H1 (cell line): ENCODE data around the gene PAK6.

Source experiments
- CEBPB ChIP-seq: IDR thresholded peaks from 2 replicates; pipeline ENCODE4 v1.6.1; 2012; ENCODE audit warnings: low read depth, low read length
- CREB1 ChIP-seq: IDR thresholded peaks from 2 replicates; pipeline ENCODE4 v1.6.1; 2012; ENCODE audit warnings: inconsistent platforms
- EZH2 ChIP-seq: fragments of 200-600 bp; sonication (generic); IDR thresholded peaks from 2 replicates; pipeline ENCODE4 v1.7.1; 2012; ENCODE audit warnings: low read depth, mild to moderate bottlenecking, moderate library complexity, low read length, inconsistent platforms; ENCODE audit not compliant: severe bottlenecking
- HDAC6 ChIP-seq: IDR thresholded peaks from one replicate; pipeline ENCODE4 v1.7.1; 2012; ENCODE audit warnings: low read depth, mild to moderate bottlenecking, inconsistent platforms, low read length, moderate library complexity
- KDM1A ChIP-seq: fragments of 200-600, 300-600 bp; sonication (generic); IDR thresholded peaks from 2 replicates; pipeline ENCODE4 v1.7.1; 2016; ENCODE audit warnings: mild to moderate bottlenecking, low read length, borderline replicate concordance
- POLR2A ChIP-seq, 2 experiments: IDR thresholded peaks; 1 replicate in 1 of 2; 2 replicates in 1 of 2; pipeline ENCODE4 v1.6.1; 2011; ENCODE audit warnings: low read depth in 2 of 2, low read length in 2 of 2, mild to moderate bottlenecking in 2 of 2; ENCODE audit errors: control extremely low read depth in 1 of 2
- POLR2AphosphoS5 ChIP-seq: IDR thresholded peaks from 2 replicates; pipeline ENCODE4 v1.6.1; 2011; ENCODE audit warnings: low read depth, low read length
- SIN3A ChIP-seq, 2 experiments: IDR thresholded peaks in 1 of 2; conservative IDR thresholded peaks in 1 of 2; 2 replicates each; pipeline ENCODE4 v1.6.1; 2011 to 2012; ENCODE audit warnings: low read length in 2 of 2, improper control_type of control experiment in 1 of 2, low read depth in 1 of 2, mild to moderate bottlenecking in 1 of 2
- TCF12 ChIP-seq: IDR thresholded peaks from 2 replicates; pipeline ENCODE4 v1.6.1; 2011; ENCODE audit warnings: low read depth, mild to moderate bottlenecking, low read length
- ZNF274 ChIP-seq: IDR thresholded peaks from 2 replicates; pipeline ENCODE4 v1.7.0; 2012; ENCODE audit warnings: low read length, borderline replicate concordance; ENCODE audit errors: extremely low read depth
- TF ChIP-seq, protein P1 (sequence below), 3 experiments: IDR thresholded peaks; 1 replicate in 2 of 3; 2 replicates in 1 of 3; pipeline versions ENCODE4 v1.5.1 to v1.6.1; 2011; ENCODE audit warnings: low read length in 3 of 3, mild to moderate bottlenecking in 3 of 3, inconsistent platforms in 2 of 3, low read depth in 1 of 3, moderate library complexity in 1 of 3; ENCODE audit not compliant: insufficient read depth in 1 of 3; ENCODE audit errors: control extremely low read depth in 1 of 3
- TF ChIP-seq, protein P2 (sequence below): IDR thresholded peaks from 2 replicates; pipeline ENCODE4 v1.6.1; 2012; ENCODE audit warnings: low read length, inconsistent platforms
- TF ChIP-seq, protein P3 (sequence below): IDR thresholded peaks from 2 replicates; pipeline ENCODE4 v1.6.1; 2011; ENCODE audit warnings: low read depth, mild to moderate bottlenecking, low read length; ENCODE audit not compliant: insufficient read depth
- TF ChIP-seq, protein P4 (sequence below): IDR thresholded peaks from 2 replicates; pipeline ENCODE4 v1.6.1; 2012; ENCODE audit warnings: inconsistent platforms

DNA sequence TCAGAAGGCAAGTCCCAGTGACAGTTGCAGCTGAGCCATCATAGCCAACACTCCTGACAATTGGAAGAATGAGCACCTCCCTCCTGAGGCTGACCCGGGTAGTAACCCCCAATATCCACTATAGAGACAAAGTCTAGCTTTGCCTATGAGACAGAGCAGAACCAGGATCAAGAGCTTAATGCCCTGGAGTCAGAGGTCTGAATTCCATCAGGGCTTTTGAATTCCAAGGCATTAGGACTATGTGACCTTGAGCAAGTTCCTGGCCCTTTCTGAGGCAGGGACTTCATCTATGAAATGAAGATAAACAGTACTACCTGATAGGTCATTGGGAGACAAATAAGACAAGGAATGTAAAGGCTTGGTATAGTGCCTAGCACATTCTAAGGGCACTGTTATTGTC lies 81.5 kb downstream of the PAK6 start:
- TF ChIP-seq, protein P1, sequence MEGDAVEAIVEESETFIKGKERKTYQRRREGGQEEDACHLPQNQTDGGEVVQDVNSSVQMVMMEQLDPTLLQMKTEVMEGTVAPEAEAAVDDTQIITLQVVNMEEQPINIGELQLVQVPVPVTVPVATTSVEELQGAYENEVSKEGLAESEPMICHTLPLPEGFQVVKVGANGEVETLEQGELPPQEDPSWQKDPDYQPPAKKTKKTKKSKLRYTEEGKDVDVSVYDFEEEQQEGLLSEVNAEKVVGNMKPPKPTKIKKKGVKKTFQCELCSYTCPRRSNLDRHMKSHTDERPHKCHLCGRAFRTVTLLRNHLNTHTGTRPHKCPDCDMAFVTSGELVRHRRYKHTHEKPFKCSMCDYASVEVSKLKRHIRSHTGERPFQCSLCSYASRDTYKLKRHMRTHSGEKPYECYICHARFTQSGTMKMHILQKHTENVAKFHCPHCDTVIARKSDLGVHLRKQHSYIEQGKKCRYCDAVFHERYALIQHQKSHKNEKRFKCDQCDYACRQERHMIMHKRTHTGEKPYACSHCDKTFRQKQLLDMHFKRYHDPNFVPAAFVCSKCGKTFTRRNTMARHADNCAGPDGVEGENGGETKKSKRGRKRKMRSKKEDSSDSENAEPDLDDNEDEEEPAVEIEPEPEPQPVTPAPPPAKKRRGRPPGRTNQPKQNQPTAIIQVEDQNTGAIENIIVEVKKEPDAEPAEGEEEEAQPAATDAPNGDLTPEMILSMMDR (IDR thresholded peaks at IDR 0.05; ENCODE audit: control extremely low read depth in 1 of 3, insufficient read depth in 1 of 3, low read depth in 1 of 3, low read length in 3 of 3) = no peak
- TF ChIP-seq, protein P2, sequence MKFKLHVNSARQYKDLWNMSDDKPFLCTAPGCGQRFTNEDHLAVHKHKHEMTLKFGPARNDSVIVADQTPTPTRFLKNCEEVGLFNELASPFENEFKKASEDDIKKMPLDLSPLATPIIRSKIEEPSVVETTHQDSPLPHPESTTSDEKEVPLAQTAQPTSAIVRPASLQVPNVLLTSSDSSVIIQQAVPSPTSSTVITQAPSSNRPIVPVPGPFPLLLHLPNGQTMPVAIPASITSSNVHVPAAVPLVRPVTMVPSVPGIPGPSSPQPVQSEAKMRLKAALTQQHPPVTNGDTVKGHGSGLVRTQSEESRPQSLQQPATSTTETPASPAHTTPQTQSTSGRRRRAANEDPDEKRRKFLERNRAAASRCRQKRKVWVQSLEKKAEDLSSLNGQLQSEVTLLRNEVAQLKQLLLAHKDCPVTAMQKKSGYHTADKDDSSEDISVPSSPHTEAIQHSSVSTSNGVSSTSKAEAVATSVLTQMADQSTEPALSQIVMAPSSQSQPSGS = no peak
- TF ChIP-seq HDAC6 = no peak
- TF ChIP-seq CREB1 = no peak
- TF ChIP-seq POLR2AphosphoS5 = no peak
- TF ChIP-seq, protein P3, sequence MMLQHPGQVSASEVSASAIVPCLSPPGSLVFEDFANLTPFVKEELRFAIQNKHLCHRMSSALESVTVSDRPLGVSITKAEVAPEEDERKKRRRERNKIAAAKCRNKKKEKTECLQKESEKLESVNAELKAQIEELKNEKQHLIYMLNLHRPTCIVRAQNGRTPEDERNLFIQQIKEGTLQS = no peak
- TF ChIP-seq, protein P4, sequence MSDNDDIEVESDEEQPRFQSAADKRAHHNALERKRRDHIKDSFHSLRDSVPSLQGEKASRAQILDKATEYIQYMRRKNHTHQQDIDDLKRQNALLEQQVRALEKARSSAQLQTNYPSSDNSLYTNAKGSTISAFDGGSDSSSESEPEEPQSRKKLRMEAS = no peak
- no peak for TF ChIP-seq POLR2A (IDR thresholded peaks at IDR 0.05; ENCODE audit: control extremely low read depth in 1 of 2, low read depth in 2 of 2, low read length in 2 of 2)
- TF ChIP-seq CEBPB = no peak
- no peak for TF ChIP-seq KDM1A
- TF ChIP-seq ZNF274 = no peak
- TF ChIP-seq EZH2 = no peak
- no peak for TF ChIP-seq TCF12
- TF ChIP-seq SIN3A (conservative IDR thresholded peaks at IDR 0.05 in 1 of 2, IDR thresholded peaks at IDR 0.05 in 1 of 2; ENCODE audit: low read depth in 1 of 2, low read length in 2 of 2) = no peak
